Brain microvascular endothelial cell (primary cell): ENCODE data around the gene SECISBP2.

ENCODE experiments used
- DNase-seq: peaks from one replicate; pipeline ENCODE4 v3.0.0-alpha.2; 2020
- H3K27ac ChIP-seq: fragments of 250-450 bp; sonication (Bioruptor Pico); 2 replicates; pipeline ENCODE4 v1.5.1; 2020; ENCODE audit warnings: mild to moderate bottlenecking, moderate library complexity
- H3K27me3 ChIP-seq: fragments of 250-450 bp; sonication (Bioruptor Pico); replicated peaks from 2 replicates; pipeline ENCODE4 v1.5.1; 2020; ENCODE audit warnings: mild to moderate bottlenecking
- H3K36me3 ChIP-seq: fragments of 250-450 bp; sonication (Bioruptor Pico); replicated peaks from 2 replicates; pipeline ENCODE4 v1.5.1; 2020; ENCODE audit warnings: mild to moderate bottlenecking
- H3K4me3 ChIP-seq: 2 replicates; pipeline ENCODE4 v1.5.1; 2011; ENCODE audit warnings: low read depth, mild to moderate bottlenecking, control low read depth, low read length, moderate library complexity
- in situ Hi-C: cut with HindIII; loops from 2 replicates; pipeline ENCODE4 v1.10.0; 2017; ENCODE audit warnings: low sequenced_read_pairs, low pct_ligation_motif_present
- TF ChIP-seq, protein P1 (sequence below): IDR thresholded peaks from 2 replicates; pipeline ENCODE4 v1.5.1; 2011; ENCODE audit warnings: low read depth, mild to moderate bottlenecking, moderate library complexity, low read length, control low read depth, inconsistent platforms; ENCODE audit errors: missing control alignments

Gene SECISBP2

GRCh38 chr9:89312222-89312571, 6.1 kb upstream of the SECISBP2 start:
- DNase-seq, result no peak

GRCh38 chr9:89313842-89314241, 4.5 kb upstream of the SECISBP2 start:
- Histone ChIP-seq H3K27ac (no peak overlapping the region), H3K4me3 (peak overlapping the region; percentile 87), H3K36me3 (peaks cover 12% of the 10 kb centered on the region), H3K27me3 (no peaks in the 10 kb centered on the region)
- in situ Hi-C loops, result no loop called here
- DNase-seq, result no peak
- TF ChIP-seq, protein P1, sequence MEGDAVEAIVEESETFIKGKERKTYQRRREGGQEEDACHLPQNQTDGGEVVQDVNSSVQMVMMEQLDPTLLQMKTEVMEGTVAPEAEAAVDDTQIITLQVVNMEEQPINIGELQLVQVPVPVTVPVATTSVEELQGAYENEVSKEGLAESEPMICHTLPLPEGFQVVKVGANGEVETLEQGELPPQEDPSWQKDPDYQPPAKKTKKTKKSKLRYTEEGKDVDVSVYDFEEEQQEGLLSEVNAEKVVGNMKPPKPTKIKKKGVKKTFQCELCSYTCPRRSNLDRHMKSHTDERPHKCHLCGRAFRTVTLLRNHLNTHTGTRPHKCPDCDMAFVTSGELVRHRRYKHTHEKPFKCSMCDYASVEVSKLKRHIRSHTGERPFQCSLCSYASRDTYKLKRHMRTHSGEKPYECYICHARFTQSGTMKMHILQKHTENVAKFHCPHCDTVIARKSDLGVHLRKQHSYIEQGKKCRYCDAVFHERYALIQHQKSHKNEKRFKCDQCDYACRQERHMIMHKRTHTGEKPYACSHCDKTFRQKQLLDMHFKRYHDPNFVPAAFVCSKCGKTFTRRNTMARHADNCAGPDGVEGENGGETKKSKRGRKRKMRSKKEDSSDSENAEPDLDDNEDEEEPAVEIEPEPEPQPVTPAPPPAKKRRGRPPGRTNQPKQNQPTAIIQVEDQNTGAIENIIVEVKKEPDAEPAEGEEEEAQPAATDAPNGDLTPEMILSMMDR, result no peak

More at GRCh38 chr9:89312222-89312571, 6.1 kb upstream of the SECISBP2 start:
- H3K27me3 ChIP-seq, result no peaks in the 10 kb centered on the region
- TF ChIP-seq, protein P1, result no peak
- in situ Hi-C loops, result no loop called here
- H3K36me3 ChIP-seq, result peaks cover 9% of the 10 kb centered on the region
- H3K4me3 ChIP-seq, result peak overlapping the region; percentile 87
- H3K27ac ChIP-seq, result peak overlapping the region; percentile 39

DNA sequence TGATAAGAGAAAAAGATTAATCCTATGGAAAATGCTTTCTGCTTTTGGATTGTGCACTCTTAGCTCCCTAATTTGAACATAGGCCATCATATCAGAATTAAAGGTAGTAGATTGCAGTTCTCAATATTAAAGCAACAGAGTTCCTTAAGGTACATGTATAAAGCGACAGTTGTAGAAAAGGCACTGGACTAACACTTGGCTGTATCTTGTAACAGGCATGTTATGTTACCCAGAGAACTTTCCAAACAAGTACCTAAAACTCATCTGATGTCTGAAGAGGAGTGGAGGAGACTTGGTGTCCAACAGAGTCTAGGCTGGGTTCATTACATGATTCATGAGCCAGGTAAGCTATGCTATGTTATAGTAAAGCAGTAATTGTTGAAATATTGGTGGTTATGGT, 3.3 kb upstream of the SECISBP2 start:
- in situ Hi-C loops, result no loop called here
- Histone ChIP-seq H3K27me3 (no peaks in the 10 kb centered on the region), H3K4me3 (peak overlapping the region; percentile 87), H3K36me3 (peaks cover 12% of the 10 kb centered on the region), H3K27ac (no peak overlapping the region)
- DNase-seq, result no peak
- TF ChIP-seq, protein P1, result no peak

DNA sequence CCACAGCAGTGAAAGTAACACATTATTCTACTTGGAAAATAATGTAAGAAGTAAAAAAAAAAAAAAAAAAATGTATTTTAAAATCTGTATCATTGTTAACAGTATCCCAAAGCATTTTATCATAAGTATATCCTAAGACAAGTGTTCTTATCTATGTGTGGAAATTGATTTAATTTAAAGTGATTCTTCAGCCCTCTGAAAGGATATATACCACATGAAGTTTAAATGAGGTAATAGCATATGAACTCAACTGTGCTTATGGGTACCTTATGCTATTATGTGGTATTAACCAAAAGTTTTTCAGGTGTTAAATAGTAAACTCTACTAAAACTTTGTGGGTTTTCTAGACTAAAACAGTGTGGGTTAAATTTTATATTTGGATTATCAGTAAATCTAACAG, 2.8 kb upstream of the SECISBP2 start:
- TF ChIP-seq, protein P1, result no peak
- Histone ChIP-seq H3K4me3 (no peak overlapping the region), H3K27ac (no peak overlapping the region), H3K27me3 (no peaks in the 10 kb centered on the region), H3K36me3 (peaks cover 12% of the 10 kb centered on the region)
- DNase-seq, result no peak
- in situ Hi-C loops, result no loop called here

GRCh38 chr9:89317282-89317681, 1.0 kb upstream of the SECISBP2 start:
- Histone ChIP-seq H3K36me3 (peaks cover 12% of the 10 kb centered on the region), H3K27me3 (no peaks in the 10 kb centered on the region), H3K27ac (no peak overlapping the region), H3K4me3 (no peak overlapping the region)
- TF ChIP-seq, protein P1, result no peak
- in situ Hi-C loops, result no loop called here
- DNase-seq, result no peak

GRCh38 chr9:89319015-89319905, 960 bp downstream of the SECISBP2 start:
- peak overlapping the region; percentile 62 for H3K4me3 ChIP-seq
- H3K27ac ChIP-seq, result peak overlapping the region; percentile 100
- DNase-seq, result no peak
- no peaks in the 10 kb centered on the region for H3K27me3 ChIP-seq
- H3K36me3 ChIP-seq, result peaks cover 12% of the 10 kb centered on the region
- in situ Hi-C loops, result no loop called here
- TF ChIP-seq, protein P1, result no peak
